Fibroblast of skin of back (primary cell): ENCODE results near the gene DLGAP5. TPM values are rescaled to one million over a fixed set of nuclear protein-coding genes. Genes with fewer than 3 reads are reported as not detected.

ENCODE experiments used
- DNase-seq: peaks from one replicate; pipeline ENCODE4 v3.0.0-alpha.2; 2013
- polyA plus RNA-seq, 2 experiments: library from polyadenylated mRNA; unstranded; fragments of 120-200 nt; gene quantifications; one replicate each; pipeline ENCODE4 v1.2.1, GENCODE V29; 2013; ENCODE audit not compliant: insufficient read length in 2 of 2

DLGAP5 gene
- 67.8 TPM for polyA plus RNA-seq (2013, experiment 1 of 2; ENCODE audit: insufficient read length)
- polyA plus RNA-seq (2013, experiment 2 of 2; ENCODE audit: insufficient read length): 9.2 TPM

- DNase-seq: peak; percentile 98
These were observed at the start of gene DLGAP5 for GRCh38 chr14:55191203-55192053. Gene DLGAP5 (minus strand): TSS chr14:55191585. CDS start chr14:55189179, 2,406 bp downstream.

GRCh38 chr14:55240526-55241178 lies 49.3 kb upstream of the DLGAP5 start:
- DNase-seq: peak; percentile 63

GRCh38 chr14:55239320-55239719 lies 47.9 kb upstream of the DLGAP5 start:
- no peak for DNase-seq

- no peak for DNase-seq
These were observed 46.8 kb upstream of the DLGAP5 start for GRCh38 chr14:55238019-55238680.

- DNase-seq: no peak
These were observed 42.2 kb upstream of the DLGAP5 start for GRCh38 chr14:55233591-55233990.

- no peak for DNase-seq
These were observed 36.9 kb upstream of the DLGAP5 start for GRCh38 chr14:55228261-55228660.

GRCh38 chr14:55223364-55223763 lies 32.0 kb upstream of the DLGAP5 start:
- no peak for DNase-seq

- DNase-seq: no peak
These were observed 30.6 kb upstream of the DLGAP5 start for GRCh38 chr14:55221968-55222367.

GRCh38 chr14:55221186-55221585 lies 29.8 kb upstream of the DLGAP5 start:
- peak; percentile 72 for DNase-seq

GRCh38 chr14:55220230-55220629 lies 28.8 kb upstream of the DLGAP5 start:
- DNase-seq: peak; percentile 21

GRCh38 chr14:55212634-55213033 lies 21.2 kb upstream of the DLGAP5 start:
- DNase-seq: no peak

- DNase-seq: no peak
These were observed 16.4 kb upstream of the DLGAP5 start for GRCh38 chr14:55207832-55208231.

GRCh38 chr14:55206175-55206693 lies 14.8 kb upstream of the DLGAP5 start:
- no peak for DNase-seq

GRCh38 chr14:55201219-55202101 lies 10.1 kb upstream of the DLGAP5 start:
- no peak for DNase-seq

- DNase-seq: no peak
These were observed 9.3 kb upstream of the DLGAP5 start for GRCh38 chr14:55200651-55201050.

- no peak for DNase-seq
These were observed 7.4 kb upstream of the DLGAP5 start for GRCh38 chr14:55198749-55199148.

- no peak for DNase-seq
These were observed 3.4 kb upstream of the DLGAP5 start for GRCh38 chr14:55194656-55195355.

GRCh38 chr14:55192054-55192621 lies 753 bp upstream of the DLGAP5 start:
- DNase-seq: no peak

GRCh38 chr14:55190906-55191202 lies 531 bp downstream of the DLGAP5 start:
- DNase-seq: peak; percentile 17

- DNase-seq: no peak
These were observed 2.6 kb downstream of the DLGAP5 start for GRCh38 chr14:55188686-55189295.

- DNase-seq: peak; percentile 12
These were observed 11.0 kb downstream of the DLGAP5 start for GRCh38 chr14:55180434-55180833.
